ENCODE measurements around the gene ADGRB2.
A peak's percentile ranks its signal among the peaks of the same experiment; 100 is the strongest.

The ADGRB2 gene

DNA sequence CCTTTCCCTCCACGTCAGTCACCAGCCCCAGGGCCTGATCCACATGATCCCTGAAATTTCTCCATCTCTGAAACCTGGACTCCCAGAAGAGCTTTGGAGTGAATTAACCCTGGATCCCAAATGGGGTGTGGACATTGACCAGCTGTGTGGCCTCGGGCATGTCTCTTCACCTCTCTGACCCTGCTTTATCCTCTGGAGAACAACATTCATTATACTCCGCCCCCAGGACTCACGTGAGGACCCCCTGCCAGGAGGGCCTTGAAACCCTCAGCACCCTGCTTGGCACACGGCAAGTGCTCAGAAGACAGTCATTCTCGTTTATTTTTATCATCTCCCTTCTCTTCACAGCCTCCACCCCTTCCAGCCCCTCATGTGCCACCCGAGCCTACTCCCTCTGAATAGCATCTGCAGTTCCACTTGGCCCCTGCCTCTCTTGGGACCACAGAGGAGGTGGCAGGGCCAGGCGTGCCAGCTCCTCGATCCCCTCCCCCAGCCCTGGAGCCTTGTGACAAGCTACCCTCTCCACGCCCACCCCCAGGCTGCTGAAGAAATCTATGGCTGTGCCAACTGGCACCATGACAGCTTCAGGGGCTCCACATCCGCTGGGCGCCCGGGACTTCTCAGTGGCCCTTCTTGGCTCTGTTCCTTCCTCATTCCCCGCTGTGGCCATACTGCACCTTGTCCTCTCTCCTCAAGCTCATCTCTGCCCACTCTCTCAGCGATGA lies 18.0 kb downstream of the ADGRB2 start:
- DNase-seq, result no peak

DNA sequence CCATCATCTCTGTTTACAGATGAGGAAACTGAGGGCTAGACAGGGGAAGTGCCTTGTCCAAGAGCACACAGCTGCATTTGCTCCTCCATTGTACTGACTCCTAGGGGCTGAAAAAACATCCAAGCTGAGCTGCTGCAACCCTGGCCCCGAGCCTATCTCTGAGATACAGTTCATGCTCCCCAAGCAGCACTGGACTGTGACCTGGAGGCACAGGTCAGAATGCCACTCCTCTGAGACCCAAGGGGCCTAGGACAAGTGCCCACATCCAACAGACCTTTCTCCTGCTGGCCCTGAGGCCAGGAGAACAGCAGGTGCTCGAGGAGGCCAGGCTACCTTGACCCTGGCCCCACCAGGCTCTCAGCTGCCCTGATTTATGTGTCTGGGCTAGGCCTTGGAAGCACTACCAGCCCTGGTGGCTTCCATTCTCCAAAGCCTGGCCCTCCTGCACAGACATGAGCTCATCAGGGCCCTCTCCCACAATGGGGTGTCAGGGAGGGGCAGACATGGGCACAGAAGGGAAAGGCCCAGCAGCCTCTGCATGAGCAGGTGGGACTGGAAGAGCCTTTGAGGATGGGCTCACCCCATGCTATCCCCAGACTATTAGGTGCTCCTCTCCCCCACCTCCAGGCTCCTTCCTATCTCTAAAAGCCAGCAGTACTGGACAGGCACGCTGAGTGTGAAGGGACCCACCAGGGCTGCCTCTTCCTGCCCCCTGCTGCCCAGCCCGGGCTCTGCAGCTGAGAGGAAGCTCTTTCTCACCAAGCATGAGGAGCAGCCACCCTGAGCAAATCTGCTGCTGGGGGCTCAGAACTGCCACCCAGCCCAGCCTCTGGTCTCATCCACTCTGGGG lies 18.8 kb downstream of the ADGRB2 start:
- DNase-seq, result peak; percentile 77

DNA sequence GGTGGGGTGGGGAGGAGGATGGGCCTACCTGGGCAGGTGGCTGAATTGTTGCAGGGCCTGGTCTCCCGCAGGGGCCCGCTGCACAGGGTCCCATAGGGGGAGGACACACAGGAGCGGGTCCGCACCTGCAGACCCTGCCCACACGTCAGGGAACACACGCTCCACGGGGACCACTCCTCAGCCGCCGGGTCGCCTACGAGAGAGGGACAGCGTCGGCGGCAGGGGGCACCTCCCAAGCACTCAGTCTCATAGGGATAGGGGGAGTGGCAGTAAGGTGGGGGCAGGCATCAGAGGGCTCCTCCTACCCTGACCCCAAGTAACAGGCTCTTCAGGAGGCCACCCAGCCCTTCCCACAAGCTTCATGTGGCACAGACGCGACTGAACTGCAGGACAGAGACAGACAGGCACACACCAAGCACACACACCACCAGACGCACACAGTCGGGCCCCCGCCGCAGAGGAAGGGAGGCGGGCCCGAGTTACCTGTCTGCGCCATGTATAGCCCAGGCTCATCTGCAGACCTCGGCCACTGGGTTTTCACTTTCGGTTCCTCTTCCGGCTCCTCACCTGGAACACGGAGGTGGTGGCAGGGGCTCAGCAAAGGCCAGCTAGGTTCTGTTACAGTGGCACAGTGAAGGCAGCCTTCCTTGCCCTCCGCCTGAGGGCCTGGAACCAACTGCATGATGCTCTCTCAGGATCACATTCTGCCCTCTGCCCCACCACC lies 19.8 kb downstream of the ADGRB2 start:
- DNase-seq, result no peak

DNA sequence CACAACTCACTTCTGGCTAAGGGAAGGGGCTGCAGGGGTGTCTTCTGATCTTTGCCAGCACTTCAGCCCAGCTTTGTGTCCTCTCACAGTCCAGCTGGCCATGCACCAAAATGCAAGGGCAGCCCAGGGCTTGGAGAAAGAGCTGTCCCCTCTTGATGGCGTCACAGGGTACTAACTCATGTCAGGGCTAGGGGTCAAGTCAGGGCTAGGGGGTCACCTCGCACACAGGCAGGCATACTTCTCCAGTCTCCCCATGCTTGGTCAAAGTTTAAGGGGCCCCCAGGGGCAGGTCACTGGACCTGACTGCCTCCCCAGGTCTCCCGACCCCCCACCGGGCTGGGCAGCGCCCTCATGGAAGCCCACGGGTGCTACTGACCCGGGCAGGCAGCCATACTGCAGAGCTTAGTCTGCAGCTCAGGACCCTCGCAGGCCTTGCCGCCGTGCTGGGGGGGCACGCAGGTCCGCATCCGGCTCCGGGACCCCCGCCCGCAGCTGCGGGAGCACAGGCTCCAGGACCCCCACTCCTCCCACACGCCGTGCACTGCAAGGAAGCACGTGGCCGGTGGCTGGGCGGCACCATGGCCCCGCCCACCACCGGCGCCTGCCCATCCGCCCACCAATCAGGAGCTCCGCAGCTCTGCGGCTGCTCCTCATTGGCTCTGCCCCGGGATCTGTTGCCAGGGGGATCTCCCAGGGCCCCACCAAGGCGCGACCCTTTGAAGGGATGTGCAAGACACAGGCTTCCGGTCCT lies 21.5 kb downstream of the ADGRB2 start:
- no peak for DNase-seq

DNA sequence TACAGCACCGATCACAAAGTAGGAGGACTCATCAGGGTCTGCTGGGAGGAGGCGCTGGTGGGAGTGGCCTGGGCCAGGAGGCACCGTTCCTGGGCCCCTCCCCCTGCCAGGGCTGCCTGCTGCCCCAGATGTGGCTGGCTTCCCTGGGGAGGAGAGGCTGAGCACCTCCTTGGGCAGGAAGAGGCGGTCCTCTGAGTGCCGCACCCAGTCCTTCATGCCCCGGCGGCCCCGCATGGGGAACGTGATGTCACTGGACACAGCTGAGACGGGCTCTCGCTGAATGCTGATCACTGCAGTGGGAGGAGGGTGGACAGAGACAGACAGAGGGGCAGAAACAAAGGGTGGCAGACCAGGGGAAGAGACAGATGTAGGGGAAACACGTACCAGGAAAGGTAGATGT lies 24.8 kb downstream of the ADGRB2 start:
- DNase-seq, result no peak

DNA sequence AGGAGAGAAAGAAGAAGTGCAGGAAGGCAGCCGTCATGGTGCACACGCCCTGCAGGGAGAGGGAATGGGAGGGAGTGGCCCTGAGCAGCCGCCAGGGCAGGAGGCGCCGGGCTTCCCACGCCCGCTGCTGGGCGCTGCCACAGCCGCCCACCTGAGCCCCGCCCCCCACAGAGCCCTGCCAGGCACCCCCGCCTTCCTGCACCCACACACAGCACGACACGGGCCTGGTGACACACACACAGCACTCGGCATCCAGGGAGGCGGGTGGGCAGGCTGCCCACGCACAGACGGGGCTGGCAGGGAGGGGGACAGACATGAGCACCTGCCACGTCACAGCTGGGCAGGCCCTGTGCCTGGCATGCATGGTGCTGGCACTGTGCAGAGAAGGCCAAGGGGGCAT lies 27.5 kb downstream of the ADGRB2 start:
- DNase-seq, result no peak

DNA sequence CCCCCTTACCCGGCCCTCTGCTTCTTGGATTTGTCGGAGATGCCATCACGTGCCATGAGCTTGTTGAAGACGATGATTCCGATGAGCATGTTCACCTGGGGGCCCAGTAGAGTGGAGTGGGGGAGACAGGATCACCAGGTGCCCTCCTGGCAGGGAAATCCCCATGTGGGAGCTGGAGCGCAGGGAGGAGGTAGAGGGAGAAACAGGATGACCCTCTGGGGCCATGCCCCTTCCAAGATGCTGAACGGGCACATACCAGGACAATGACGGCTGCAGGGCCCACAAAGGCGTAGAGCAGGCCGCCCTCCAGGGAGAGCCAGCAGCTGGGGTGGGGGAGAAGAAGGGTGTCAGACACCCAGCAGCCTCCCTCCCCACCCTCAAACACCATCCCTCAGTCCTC lies 28.6 kb downstream of the ADGRB2 start:
- DNase-seq, result no peak

DNA sequence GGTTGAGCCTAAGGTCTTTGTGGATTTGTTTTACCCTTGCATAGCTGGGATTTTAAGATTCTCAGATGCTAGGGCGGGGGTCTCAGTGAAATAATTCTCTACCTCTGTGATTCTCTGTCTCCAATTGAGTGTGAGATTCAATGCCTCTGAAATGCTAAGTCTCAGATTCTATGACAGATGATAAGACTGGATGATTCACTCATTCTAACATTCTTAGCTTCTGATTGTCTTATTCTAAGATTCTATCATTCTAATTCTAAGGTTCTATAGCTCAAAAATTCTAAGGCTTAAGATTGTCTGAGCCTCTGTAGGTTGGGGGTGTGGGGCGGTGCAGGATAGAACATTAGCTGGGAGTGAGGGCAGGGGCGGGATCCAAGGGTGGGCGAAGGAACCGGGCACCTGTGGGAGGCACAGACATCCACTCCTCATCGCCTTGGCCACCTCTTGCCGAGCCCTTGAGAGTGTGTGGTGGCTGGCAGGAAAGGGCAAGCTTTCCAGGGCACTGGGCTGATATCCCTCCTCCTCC lies 29.5 kb downstream of the ADGRB2 start:
- no peak for DNase-seq

DNA sequence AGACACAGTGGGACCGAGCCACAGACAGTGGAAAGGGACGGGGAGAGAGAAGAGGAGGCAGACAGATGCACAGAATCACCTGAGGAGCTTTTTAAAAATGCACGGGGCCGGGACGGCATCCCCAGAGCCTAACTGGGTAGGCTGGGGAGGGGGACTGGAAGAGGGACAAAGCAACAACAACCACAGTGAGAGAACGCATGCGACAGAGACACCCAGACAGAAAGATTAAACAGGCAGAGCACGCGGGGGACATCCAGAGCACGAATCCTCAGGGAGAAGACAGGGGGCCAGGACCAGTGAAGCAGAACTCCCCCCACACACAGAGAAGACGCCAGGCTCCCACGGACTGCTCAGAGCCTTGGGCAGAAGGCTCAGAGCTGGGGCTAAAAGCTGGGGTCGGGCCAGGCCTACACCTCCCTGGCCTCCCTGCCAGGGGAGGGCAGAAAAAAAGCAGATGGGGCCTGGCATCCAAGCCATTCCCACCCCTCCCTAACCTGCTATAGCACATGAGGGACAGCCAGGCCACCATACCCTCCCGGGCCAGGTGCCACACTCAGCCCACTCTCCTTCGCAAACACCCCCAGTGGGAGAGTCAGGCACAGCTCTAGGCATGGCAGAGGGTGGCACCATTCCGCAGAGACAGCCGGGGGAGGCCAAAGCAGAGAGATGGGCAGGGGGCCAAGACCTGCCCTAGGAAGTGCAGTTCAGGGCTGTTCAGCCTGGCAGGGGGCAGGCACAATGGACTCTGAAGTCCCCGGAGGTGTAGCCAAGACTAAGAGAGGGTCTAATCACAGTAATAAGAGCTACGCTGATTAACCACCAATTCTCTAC lies 30.5 kb downstream of the ADGRB2 start:
- DNase-seq, result no peak

DNA sequence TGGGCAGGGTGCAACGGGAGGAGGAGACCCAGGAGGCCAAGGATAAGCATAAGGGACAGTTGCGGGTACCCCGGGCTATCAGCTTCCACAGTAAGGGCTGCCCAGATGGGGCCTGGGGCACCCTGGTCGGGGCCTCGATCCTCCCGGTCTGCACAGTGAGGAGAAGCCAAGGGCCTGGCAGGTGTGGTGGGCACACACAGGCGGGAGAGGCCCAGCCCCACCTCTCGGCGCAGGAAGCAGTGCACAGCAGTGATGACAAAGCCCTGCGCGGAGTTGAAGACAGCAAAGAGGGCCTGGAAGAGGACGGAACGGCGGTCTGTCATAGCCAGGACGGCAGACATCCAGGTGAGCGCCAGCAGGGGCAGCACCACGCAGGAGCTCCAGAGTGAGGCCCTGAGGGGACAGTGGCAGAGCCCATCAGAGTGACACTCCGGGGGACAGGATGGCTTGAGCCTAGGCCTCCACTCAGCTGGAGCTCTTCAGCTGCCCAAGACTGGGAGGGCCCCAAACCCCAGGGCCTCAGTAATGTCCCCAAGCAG lies 31.3 kb downstream of the ADGRB2 start:
- no peak for DNase-seq

DNA sequence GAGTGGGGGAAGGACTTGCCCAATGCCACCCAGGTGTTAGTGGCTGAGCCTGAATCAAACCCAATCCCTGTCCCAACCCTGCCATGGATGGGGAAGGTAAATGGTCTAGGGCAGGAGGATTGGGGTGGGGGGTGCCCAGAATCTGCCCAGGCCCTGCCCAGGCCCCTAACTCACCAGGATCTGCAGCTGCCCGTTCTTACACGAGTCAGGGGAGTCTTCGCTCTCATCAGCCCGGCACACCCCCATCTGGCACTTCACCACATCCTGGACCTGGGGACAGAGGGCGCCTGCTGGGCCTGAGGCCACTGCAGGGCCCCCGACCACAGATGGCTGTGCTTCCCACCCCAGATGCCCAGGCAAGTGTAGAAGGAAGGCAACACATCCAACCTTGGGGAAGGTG lies 31.8 kb downstream of the ADGRB2 start:
- DNase-seq, result no peak

DNA sequence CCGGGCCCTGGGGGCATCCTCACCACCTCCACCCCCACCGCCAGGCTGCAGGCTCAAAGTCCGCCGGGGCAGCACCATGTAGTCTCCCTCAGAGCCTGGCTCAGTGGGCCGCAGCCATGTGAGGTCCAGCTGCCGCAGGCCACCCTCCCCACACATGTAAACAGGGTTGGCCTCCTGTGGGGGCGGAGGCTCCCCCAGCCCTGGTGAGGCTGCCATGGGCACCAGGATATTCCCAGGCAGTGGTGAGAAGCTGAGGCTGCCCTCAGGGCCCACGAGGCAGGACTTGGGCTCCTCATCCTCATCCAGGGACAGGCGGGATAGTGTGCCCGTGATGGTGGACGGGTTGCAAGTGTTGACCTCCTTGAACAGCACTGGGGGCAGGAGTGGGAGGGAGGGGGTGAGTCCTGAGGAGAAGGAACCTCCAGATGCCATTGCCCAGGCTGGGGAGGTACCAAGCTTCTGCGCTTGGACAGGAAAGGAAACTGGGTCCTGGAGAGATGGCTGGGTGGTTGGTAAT lies 33.0 kb downstream of the ADGRB2 start:
- DNase-seq, result no peak

DNA sequence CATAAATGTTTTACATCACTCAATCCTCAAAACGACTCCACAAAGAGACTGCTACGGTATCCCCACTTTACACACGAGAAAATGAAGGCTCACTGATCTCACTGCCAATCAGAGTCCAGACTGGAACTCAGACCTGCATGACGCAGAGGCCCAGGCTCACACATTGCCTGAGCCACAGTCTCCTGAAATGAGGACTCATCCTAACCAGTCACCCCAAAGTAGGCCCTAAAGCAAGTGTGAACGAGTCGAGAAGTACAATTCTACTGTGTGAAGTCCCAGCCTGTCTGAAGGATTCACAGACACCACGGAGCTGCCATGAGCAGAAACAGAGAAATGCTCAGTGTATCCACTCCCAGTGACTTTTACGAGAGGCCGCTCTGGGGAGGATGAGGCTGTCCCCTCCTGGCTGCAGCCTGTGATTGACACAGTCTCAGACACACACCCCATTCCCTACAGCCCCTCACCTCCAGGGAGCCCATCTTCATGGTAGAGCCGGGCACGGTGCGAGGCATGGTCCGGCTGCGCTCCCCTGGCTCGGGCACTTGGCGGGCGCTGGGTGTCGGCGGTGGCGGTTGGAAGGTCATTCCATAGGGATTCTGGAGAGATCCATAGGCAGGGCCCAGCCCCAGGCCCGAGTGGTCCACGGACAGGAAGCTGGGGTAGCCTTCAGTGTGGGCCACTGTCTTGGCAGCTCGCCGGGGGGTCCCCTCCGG lies 33.6 kb downstream of the ADGRB2 start:
- no peak for DNase-seq

DNA sequence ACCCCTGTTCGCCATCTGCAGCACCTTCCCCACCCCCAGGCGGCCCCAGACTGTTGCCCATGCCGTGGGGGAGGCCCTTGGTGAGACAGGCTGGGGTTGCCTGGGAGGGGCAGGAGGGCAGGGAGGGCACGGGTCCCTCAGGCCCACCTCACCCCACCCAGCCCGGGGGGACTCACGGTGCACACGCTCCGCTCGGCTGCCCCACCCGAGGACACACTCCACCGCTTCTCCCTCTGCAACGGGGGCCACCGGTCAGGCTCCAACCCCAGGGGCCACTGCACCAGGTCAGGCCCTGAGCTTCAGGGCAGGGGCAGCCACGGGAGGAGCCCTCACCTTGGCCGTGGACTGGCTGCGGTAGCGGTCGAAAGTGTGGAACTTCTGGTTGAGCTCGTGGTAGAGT lies 36.3 kb downstream of the ADGRB2 start:
- DNase-seq, result no peak

DNA sequence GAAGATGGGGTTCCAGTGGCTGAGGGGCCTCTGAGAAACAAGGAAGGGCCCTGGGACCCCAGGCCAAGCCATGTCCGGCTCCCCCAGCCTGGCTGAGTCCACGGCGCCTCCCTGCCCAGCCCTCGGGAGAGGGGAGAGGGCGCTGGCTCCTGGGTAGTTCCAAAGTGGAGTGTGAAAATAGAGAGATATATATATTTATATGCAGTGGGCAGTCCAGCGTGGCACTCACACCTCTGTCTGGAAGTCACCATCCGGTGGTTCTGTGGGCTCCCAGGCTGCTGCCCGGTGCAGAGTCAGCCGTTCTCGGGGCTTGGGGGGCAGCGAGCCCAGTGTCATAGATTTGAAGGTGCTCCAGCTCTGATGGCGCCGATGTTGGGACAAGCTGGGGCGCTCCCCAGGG lies 36.9 kb downstream of the ADGRB2 start:
- no peak for DNase-seq

DNA sequence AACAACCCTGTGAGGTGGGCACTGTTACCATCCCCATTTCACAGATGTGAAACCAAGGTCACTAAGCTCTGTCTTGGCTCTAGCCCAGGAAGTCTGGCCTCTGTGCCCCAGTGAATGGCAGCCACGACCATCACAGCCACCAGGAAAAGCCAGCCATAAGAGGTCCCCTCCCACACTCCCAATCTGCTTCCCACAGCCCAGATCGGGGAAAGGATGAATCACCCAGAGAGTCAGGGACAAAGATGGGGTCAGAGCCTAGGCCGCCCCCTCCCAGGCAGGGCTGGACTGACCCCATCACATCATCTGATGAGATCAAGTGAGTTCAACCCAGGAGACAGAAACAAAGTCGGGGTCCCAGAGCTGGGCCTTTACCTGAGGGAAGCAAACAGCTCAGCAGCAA lies 37.4 kb downstream of the ADGRB2 start:
- no peak for DNase-seq

DNA sequence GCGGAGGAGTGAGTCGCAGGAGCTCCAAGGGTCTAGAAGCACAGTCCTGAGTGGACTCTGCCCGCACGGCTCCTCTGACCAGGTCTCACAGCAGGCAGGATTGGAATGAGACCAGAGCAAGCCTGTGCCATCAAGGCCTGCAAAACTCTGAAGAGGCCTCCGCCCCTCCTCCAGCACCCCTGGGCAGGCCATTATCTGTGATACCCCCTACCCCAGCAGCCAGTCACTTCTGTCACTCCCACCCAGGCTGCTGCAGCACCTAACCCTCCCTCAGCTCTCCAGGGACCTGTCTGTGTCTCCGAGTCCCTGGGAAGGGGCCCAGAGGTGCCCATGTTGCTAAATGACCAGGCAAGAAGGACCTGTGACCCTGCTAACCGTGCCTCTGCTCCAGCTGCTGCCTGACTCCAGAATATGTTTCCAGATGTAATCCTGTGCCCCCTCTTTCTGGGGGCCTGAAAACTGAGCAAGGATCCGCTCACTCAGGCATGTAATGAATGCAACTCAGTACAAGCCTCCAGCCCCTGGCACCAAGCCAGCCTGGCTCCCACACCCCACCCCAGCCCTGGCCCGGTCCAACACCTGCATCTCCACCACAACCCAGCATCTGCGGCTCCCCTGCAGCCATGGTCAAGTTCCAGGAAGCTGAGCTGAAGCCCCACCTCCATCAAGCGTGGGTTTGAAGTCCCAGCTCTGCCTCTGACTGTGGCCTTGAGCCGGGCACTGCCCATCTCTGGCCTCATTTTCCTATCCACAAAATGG lies 38.2 kb downstream of the ADGRB2 start:
- DNase-seq, result no peak

DNA sequence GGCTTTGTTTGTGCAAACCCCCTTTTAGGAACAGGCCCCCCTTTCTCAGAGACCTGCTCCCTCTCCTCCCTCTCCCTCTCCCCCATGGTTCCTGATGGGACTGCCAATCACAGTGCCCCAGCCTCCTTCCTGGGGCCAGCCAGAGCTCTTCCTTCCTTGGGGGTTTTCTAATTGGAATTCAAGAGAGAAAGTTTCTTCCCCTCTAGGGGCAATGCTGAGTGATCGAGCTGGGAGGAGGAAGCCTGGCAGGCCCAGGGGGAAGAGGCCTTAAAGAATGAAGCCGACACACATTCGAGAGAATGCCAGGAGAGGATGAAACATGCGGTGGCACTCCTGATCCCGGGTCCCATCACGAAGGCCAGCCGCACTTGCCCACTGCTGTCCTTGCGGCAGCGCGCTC lies 39.0 kb downstream of the ADGRB2 start:
- DNase-seq, result no peak

DNA sequence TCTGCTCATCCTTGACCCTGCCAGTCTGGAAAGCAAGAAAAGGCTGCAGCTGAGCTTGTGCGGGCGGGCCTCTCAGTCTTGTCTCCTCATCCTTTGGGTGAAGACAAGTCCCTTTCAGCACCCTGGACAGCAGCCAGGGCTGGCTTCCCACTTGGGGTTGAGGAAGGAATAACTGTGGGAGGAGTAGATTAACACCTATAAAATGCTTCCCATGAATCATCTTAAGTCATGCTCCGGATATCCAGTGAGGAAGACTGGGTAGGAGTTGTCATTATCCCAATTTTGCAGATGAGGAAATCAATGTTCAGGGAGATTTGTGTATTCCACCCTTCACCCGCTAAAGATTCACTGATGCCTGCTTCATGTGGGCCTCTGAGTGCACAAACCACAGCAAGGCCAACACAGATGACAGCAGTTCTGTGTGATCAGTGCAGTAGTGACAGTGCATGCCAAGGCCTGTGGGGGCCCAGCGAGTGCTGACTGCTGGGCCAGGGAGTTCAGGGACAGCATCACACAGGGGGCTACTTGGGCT lies 40.2 kb downstream of the ADGRB2 start:
- peak; percentile 81 for DNase-seq

Measured in right forelimb (tissue), 1 donor.